ENCODE data around the gene TBC1D14. TPM values are rescaled to one million over a fixed set of nuclear protein-coding genes. Genes with fewer than 3 reads are reported as not detected.

The TBC1D14 gene
- polyA plus RNA-seq, 1 of the 3 experiments (the other 2 are of a cell fraction), result 39.5 TPM

DNA sequence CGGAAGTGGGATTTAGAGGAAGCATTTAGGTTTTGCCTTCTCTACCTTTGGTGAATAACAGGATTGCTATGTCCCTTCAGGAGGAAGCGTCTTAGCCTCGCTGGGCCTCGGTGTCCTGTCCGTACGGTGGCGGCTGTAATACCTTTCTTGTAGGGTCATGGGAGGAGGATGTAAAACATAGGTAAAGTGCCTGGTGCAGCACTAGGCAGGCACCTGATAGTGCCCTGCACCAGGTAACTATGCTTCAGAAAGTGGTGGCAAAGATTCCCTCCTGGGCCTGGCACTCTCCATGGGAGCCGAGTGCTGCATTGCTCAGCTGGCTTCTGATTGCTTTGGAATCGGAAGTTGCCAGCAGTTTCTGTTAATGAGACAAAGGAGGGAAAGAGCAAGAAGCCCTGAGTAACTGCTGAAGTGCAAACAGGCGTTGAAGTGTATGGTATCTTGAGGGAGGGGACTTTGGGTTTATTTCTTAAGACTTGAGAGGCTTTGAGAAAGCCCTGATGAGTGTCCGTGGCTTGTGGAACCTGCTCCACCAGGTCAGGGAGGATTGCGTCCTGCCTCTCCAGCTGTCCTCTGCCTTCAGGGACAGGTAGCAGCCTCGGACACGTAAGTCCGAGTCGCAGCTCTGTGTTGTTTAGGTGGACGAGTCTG is 45.8 kb downstream of the TBC1D14 start:
- Histone ChIP-seq H3K4me1 (ENCODE audit: control insufficient read depth in 1 of 2, insufficient read depth in 2 of 2, low read depth in 1 of 2, low read length in 1 of 2) (peaks cover 0 to 9% of the 10 kb centered on the region in 2 experiments; a peak in 1 of 4 replicates), H3K27me3 (ENCODE audit: insufficient read depth) (no peaks in the 10 kb centered on the region), H3K9me3 (no peaks in the 10 kb centered on the region), H3K79me2 (ENCODE audit: insufficient read depth) (peaks cover 3% of the 10 kb centered on the region; the same call in 1 of the 2 replicates), H3K4me3 (ENCODE audit: low read depth in 2 of 2, low read length in 1 of 2) (no peak overlapping the region), H3K36me3 (replicated peaks in 1 of 2; ENCODE audit: control insufficient read depth in 1 of 2, insufficient read depth in 2 of 2, low read length in 1 of 2) (no peaks in the 10 kb centered on the region), H3K9ac (no peak overlapping the region), H4K20me1 (ENCODE audit: insufficient read depth) (no peaks in the 10 kb centered on the region), H3K4me2 (no peak overlapping the region), H3K9me2 (no peaks in the 10 kb centered on the region), H3F3A (replicated peaks; ENCODE audit: insufficient read depth) (no peaks in the 10 kb centered on the region), H3K27ac (ENCODE audit: low read depth in 2 of 2, low read length in 1 of 2) (no peak overlapping the region), H2AFZ (ENCODE audit: low read depth) (no peak overlapping the region)
- no peak for DNase-seq
- ChIA-PET CTCF (interaction anchor here (0.6 to 3.4 kb wide), 6 partner anchors 10 to 1055 kb away, joined by 3 to 18 read pairs (median 3); no protein-coding TSS in a partner anchor), POLR2A (no interaction called here)
- TF ChIP-seq, protein P1, sequence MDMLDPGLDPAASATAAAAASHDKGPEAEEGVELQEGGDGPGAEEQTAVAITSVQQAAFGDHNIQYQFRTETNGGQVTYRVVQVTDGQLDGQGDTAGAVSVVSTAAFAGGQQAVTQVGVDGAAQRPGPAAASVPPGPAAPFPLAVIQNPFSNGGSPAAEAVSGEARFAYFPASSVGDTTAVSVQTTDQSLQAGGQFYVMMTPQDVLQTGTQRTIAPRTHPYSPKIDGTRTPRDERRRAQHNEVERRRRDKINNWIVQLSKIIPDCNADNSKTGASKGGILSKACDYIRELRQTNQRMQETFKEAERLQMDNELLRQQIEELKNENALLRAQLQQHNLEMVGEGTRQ (IDR thresholded peaks at IDR 0.05; ENCODE audit: borderline replicate concordance, low read depth, low read length), result no peak
- TF ChIP-seq TAF1 (IDR thresholded peaks at IDR 0.05; ENCODE audit: borderline replicate concordance, low read depth, low read length), result no peak
- TF ChIP-seq POLR2AphosphoS5 (IDR thresholded peaks at IDR 0.05; ENCODE audit: low read depth, low read length), result no peak
- no peak for TF ChIP-seq MEF2A (IDR thresholded peaks at IDR 0.05; ENCODE audit: borderline replicate concordance, low read depth)
- no peak for TF ChIP-seq CHD2 (IDR thresholded peaks at IDR 0.05; ENCODE audit: low read length, partially characterized antibody)
- TF ChIP-seq EP300 (IDR thresholded peaks at IDR 0.05; ENCODE audit: borderline replicate concordance in 1 of 2, low read depth in 1 of 2, low read length in 1 of 2), result no peak
- no peak for TF ChIP-seq ELF1 (IDR thresholded peaks at IDR 0.05)
- TF ChIP-seq NRF1 (IDR thresholded peaks at IDR 0.05; ENCODE audit: low read depth, low read length), result no peak
- TF ChIP-seq, protein P2, sequence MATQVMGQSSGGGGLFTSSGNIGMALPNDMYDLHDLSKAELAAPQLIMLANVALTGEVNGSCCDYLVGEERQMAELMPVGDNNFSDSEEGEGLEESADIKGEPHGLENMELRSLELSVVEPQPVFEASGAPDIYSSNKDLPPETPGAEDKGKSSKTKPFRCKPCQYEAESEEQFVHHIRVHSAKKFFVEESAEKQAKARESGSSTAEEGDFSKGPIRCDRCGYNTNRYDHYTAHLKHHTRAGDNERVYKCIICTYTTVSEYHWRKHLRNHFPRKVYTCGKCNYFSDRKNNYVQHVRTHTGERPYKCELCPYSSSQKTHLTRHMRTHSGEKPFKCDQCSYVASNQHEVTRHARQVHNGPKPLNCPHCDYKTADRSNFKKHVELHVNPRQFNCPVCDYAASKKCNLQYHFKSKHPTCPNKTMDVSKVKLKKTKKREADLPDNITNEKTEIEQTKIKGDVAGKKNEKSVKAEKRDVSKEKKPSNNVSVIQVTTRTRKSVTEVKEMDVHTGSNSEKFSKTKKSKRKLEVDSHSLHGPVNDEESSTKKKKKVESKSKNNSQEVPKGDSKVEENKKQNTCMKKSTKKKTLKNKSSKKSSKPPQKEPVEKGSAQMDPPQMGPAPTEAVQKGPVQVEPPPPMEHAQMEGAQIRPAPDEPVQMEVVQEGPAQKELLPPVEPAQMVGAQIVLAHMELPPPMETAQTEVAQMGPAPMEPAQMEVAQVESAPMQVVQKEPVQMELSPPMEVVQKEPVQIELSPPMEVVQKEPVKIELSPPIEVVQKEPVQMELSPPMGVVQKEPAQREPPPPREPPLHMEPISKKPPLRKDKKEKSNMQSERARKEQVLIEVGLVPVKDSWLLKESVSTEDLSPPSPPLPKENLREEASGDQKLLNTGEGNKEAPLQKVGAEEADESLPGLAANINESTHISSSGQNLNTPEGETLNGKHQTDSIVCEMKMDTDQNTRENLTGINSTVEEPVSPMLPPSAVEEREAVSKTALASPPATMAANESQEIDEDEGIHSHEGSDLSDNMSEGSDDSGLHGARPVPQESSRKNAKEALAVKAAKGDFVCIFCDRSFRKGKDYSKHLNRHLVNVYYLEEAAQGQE (IDR thresholded peaks at IDR 0.05; ENCODE audit: low read depth, low read length), result no peak
- TF ChIP-seq, protein P3, sequence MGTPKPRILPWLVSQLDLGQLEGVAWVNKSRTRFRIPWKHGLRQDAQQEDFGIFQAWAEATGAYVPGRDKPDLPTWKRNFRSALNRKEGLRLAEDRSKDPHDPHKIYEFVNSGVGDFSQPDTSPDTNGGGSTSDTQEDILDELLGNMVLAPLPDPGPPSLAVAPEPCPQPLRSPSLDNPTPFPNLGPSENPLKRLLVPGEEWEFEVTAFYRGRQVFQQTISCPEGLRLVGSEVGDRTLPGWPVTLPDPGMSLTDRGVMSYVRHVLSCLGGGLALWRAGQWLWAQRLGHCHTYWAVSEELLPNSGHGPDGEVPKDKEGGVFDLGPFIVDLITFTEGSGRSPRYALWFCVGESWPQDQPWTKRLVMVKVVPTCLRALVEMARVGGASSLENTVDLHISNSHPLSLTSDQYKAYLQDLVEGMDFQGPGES (IDR thresholded peaks at IDR 0.05; ENCODE audit: low read depth, low read length), result no peak
- no peak for TF ChIP-seq TCF12 (IDR thresholded peaks at IDR 0.05)
- no peak for TF ChIP-seq PBX3 (IDR thresholded peaks at IDR 0.05)
- 92% methylated on average over 16 of the region's 17 CpGs for WGBS (ENCODE audit: low lambda C conversion rate)
